IMR-90 (cell line): ENCODE results near the gene HOXA2. TPM values are rescaled to one million over a fixed set of nuclear protein-coding genes. Genes with fewer than 3 reads are reported as not detected.
A peak's percentile ranks its signal among the peaks of the same experiment; 100 is the strongest.

ENCODE experiments used
- ATAC-seq: fragments of 200-7000 bp; cut with Tn5 transposase; 2 replicates; pipeline ENCODE4 v1.9.1; 2020; ENCODE audit warnings: low read depth, mild to moderate bottlenecking, moderate library complexity
- BruUV-seq: library from RNA; stranded (reverse); fragments of 400-500 nt; replicated peaks from 2 replicates; lab custom pipeline; 2021; lab: Mats Ljungman, UMichigan
- CTCF ChIA-PET: fragments of 300-600 bp; formaldehyde crosslinking; extraction: SDS; loops from one replicate; lab custom pipeline; 2021; ENCODE audit warnings: antibody characterized with exemption; lab: Yijun Ruan, JAX
- POLR2A ChIA-PET: fragments of 300-600 bp; sonication (Branson Sonifier 250); formaldehyde crosslinking; loops from one replicate; lab custom pipeline; 2022; ENCODE audit warnings: antibody characterized with exemption; ENCODE audit not compliant: unreplicated experiment; lab: Charles Lee
- DNase-seq: peaks from one replicate; pipeline ENCODE4 v3.0.0; 2013
- H2AFZ ChIP-seq: replicated peaks from 2 replicates; pipeline ENCODE3; 2013; ENCODE audit warnings: low read length, mild to moderate bottlenecking; ENCODE audit not compliant: poor library complexity
- H2AK5ac ChIP-seq: 2 replicates; pipeline ENCODE4 v1.6.1; 2013; ENCODE audit warnings: low read depth, low read length, inconsistent platforms
- H2AK9ac ChIP-seq: replicated peaks from 2 replicates; pipeline ENCODE3; 2013; ENCODE audit warnings: mild to moderate bottlenecking, low read depth, low read length, moderate library complexity; ENCODE audit not compliant: poor library complexity
- H2BK120ac ChIP-seq: 2 replicates; pipeline ENCODE4 v1.6.1; 2013; ENCODE audit warnings: low read depth, low read length, inconsistent platforms
- H2BK15ac ChIP-seq: 3 replicates; pipeline ENCODE4 v1.6.1; 2013; ENCODE audit warnings: low read depth, low read length, inconsistent platforms
- H2BK20ac ChIP-seq: 2 replicates; pipeline ENCODE4 v1.6.1; 2013; ENCODE audit warnings: low read depth, mild to moderate bottlenecking, inconsistent platforms, low read length, moderate library complexity
- H2BK5ac ChIP-seq: 2 replicates; pipeline ENCODE4 v1.6.1; 2013; ENCODE audit warnings: mild to moderate bottlenecking, low read depth, low read length, inconsistent platforms; ENCODE audit not compliant: poor library complexity, severe bottlenecking
- H3K14ac ChIP-seq: replicated peaks from 2 replicates; pipeline ENCODE4 v1.6.1; 2013; ENCODE audit warnings: low read depth, low read length, inconsistent platforms
- H3K18ac ChIP-seq: 2 replicates; pipeline ENCODE4 v1.6.1; 2013; ENCODE audit warnings: low read depth, low read length, control low read depth
- H3K23ac ChIP-seq: 2 replicates; pipeline ENCODE4 v1.6.1; 2013; ENCODE audit warnings: low read depth, low read length, inconsistent platforms
- H3K27ac ChIP-seq: 2 replicates; pipeline ENCODE4 v1.5.1; 2013; ENCODE audit warnings: mild to moderate bottlenecking, control low read depth, low read length; ENCODE audit not compliant: insufficient read depth
- H3K27me3 ChIP-seq: 2 replicates; pipeline ENCODE4 v1.6.1; 2013; ENCODE audit warnings: low read length; ENCODE audit not compliant: control insufficient read depth, insufficient read depth
- H3K36me3 ChIP-seq: 2 replicates; pipeline ENCODE4 v1.6.1; 2013; ENCODE audit warnings: low read length, mixed read lengths; ENCODE audit not compliant: control insufficient read depth, insufficient read depth
- H3K4ac ChIP-seq: 2 replicates; pipeline ENCODE4 v1.6.1; 2013; ENCODE audit warnings: low read depth, low read length, inconsistent platforms
- H3K4me1 ChIP-seq: 2 replicates; pipeline ENCODE4 v1.6.1; 2013; ENCODE audit warnings: low read length, mixed read lengths; ENCODE audit not compliant: control insufficient read depth, insufficient read depth
- H3K4me2 ChIP-seq: 2 replicates; pipeline ENCODE4 v1.6.1; 2013; ENCODE audit warnings: low read depth, mild to moderate bottlenecking, control low read depth, low read length, moderate library complexity
- H3K4me3 ChIP-seq: 2 replicates; pipeline ENCODE4 v1.5.1; 2013; ENCODE audit warnings: low read depth, mild to moderate bottlenecking, control low read depth, low read length, moderate library complexity; ENCODE audit not compliant: insufficient read depth
- H3K56ac ChIP-seq: 2 replicates; pipeline ENCODE4 v1.6.1; 2013; ENCODE audit warnings: low read length, inconsistent platforms; ENCODE audit not compliant: insufficient read depth; ENCODE audit errors: extremely low read depth
- H3K79me1 ChIP-seq, 2 experiments: 2 replicates each; pipeline ENCODE4 v1.6.1; 2013; ENCODE audit warnings: low read length in 2 of 2, inconsistent platforms in 1 of 2, low read depth in 1 of 2
- H3K9ac ChIP-seq: 2 replicates; pipeline ENCODE4 v1.6.1; 2013; ENCODE audit warnings: low read depth, low read length, control low read depth
- H3K9me1 ChIP-seq: 2 replicates; pipeline ENCODE4 v1.6.1; 2013; ENCODE audit warnings: low read length, inconsistent platforms; ENCODE audit not compliant: insufficient read depth
- H3K9me3 ChIP-seq: 2 replicates; pipeline ENCODE4 v1.6.1; 2013; ENCODE audit warnings: low read length; ENCODE audit not compliant: control insufficient read depth, insufficient read depth
- H4K20me1 ChIP-seq: 2 replicates; pipeline ENCODE4 v1.6.1; 2013; ENCODE audit warnings: low read length, inconsistent platforms; ENCODE audit not compliant: insufficient read depth
- H4K5ac ChIP-seq: 2 replicates; pipeline ENCODE4 v1.6.1; 2013; ENCODE audit warnings: mild to moderate bottlenecking, low read depth, low read length, control low read depth
- H4K8ac ChIP-seq, 2 experiments: 2 replicates each; pipeline ENCODE4 v1.6.1; 2013; ENCODE audit warnings: low read depth in 2 of 2, low read length in 2 of 2, control low read depth in 1 of 2, inconsistent platforms in 1 of 2
- H4K91ac ChIP-seq: 2 replicates; pipeline ENCODE4 v1.6.1; 2013; ENCODE audit warnings: low read depth, low read length, inconsistent platforms; ENCODE audit not compliant: insufficient read depth
- CEBPB ChIP-seq: IDR thresholded peaks from 2 replicates; pipeline ENCODE4 v1.6.1; 2012; ENCODE audit warnings: low read depth, low read length, improper control_type of control experiment
- CHD1 ChIP-seq: IDR thresholded peaks from 2 replicates; pipeline ENCODE4 v1.6.1; 2012; ENCODE audit warnings: low read depth, low read length, improper control_type of control experiment
- FOS ChIP-seq: fragments of 150-350 bp; IDR thresholded peaks from 2 replicates; pipeline ENCODE4 v1.6.1; 2016; ENCODE audit warnings: low read depth, low read length
- MXI1 ChIP-seq: IDR thresholded peaks from 2 replicates; pipeline ENCODE4 v1.6.1; 2012; ENCODE audit warnings: low read depth, mild to moderate bottlenecking, low read length, moderate library complexity, borderline replicate concordance
- POLR2A ChIP-seq: IDR thresholded peaks from 2 replicates; pipeline ENCODE4 v1.6.1; 2012; ENCODE audit warnings: mild to moderate bottlenecking, low read depth, low read length
- RCOR1 ChIP-seq: IDR thresholded peaks from 2 replicates; pipeline ENCODE4 v1.6.1; 2012; ENCODE audit warnings: mild to moderate bottlenecking, low read length, improper control_type of control experiment; ENCODE audit not compliant: insufficient replicate concordance
- WGBS, 2 experiments: methylation state at CpG; one replicate each; pipeline versions ENCODE4 v1.1.5 to v1.1.7; 2013; ENCODE audit warnings: missing lambda C conversion rate in 2 of 2; ENCODE audit not compliant: insufficient read length in 1 of 2; ENCODE audit errors: extremely low coverage in 2 of 2; 5-methylcytosine and 5-hydroxymethylcytosine counted together
- dilution Hi-C: fragments of 300-500 bp; cut with HindIII; formaldehyde crosslinking; loops from one replicate; pipeline ENCODE4 v1.14.3; 2018; ENCODE audit warnings: low sequenced_read_pairs; ENCODE audit not compliant: unreplicated experiment
- in situ Hi-C: fragments of 300-500 bp; cut with MboI; formaldehyde crosslinking; loops from 3 replicates; pipeline ENCODE4 v1.14.3; 2019; ENCODE audit warnings: low sequenced_read_pairs, inconsistent platforms, mixed read lengths
- intact Hi-C: fragments of 100-400 bp; cut with micrococcal nuclease; formaldehyde crosslinking; loops from 2 replicates; pipeline ENCODE4 v1.10.0; 2022
- polyA plus RNA-seq, 3 experiments: library from polyadenylated mRNA; depleted of rRNA; stranded (reverse); fragments of >200 nt; gene quantifications; 2 replicates each; pipeline ENCODE4 v1.2.3, GENCODE V29; 2012; ENCODE audit warnings: low replicate concordance in 1 of 3
- total RNA-seq: library from RNA; depleted of rRNA; stranded (reverse); fragments of >200 nt; gene quantifications from 2 replicates; pipeline ENCODE4 v1.2.3, GENCODE V29; 2012
- TF ChIP-seq, protein P1 (sequence below): fragments of 150-350 bp; IDR thresholded peaks from 2 replicates; pipeline ENCODE4 v1.6.1; 2017; ENCODE audit warnings: mild to moderate bottlenecking, antibody characterized with exemption, low read length, low read depth
- TF ChIP-seq, protein P2 (sequence below): fragments of 150-350 bp; IDR thresholded peaks from 2 replicates; pipeline ENCODE4 v1.6.1; 2016; ENCODE audit warnings: low read depth, mild to moderate bottlenecking, low read length, moderate library complexity, borderline replicate concordance

HOXA2 gene
- total and polyA plus RNA-seq, 2 of the 4 experiments (the other 2 are of a cell fraction), result 1.6 to 3.9 TPM

DNA sequence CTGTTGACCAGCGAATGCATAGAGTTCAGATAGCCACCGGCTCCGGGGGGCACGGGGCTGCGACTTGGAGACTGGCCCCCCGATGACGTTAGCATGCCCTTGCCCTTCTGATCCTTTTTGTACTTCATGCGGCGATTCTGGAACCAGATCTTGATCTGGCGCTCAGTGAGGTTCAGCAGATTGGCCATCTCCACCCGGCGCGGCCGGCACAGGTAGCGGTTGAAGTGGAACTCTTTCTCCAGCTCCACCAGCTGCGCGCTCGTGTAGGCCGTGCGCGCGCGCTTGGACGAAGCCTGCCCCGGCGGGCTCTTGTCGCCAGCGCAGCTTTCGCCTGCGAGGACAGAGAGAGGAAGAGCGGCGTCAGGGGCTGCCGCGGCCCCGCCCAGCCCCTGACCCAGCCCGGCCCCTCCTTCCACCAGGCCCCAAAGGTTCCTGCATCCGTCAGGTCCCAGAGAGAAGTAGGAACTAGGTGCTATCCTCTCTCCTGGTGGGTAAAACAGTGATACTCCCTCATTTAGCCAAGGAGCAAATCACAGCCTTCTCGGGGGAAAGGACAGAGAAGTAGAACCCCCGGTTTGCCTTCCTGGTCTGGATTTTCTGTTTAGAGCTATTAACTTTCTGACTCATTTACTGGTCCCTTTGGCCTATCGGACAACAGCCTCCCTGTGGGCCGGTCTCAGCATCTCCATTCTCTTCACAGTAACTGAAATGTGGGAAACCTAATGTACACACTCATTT is 6.1 kb upstream of the HOXA2 start:
- H4K20me1 ChIP-seq, result peaks cover 9% of the 10 kb centered on the region; the same call in 1 of the 2 replicates
- peak overlapping the region; percentile 45 for H3K4me3 ChIP-seq
- TF ChIP-seq CHD1 (no peak), POLR2A (peak; percentile 64), CEBPB (no peak), FOS (0 out of 2 replicates have a peak, but pooled peaks have one; percentile 22), MXI1 (no peak), RCOR1 (no peak)
- TF ChIP-seq, protein P1, sequence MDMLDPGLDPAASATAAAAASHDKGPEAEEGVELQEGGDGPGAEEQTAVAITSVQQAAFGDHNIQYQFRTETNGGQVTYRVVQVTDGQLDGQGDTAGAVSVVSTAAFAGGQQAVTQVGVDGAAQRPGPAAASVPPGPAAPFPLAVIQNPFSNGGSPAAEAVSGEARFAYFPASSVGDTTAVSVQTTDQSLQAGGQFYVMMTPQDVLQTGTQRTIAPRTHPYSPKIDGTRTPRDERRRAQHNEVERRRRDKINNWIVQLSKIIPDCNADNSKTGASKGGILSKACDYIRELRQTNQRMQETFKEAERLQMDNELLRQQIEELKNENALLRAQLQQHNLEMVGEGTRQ, result no peak
- TF ChIP-seq, protein P2, sequence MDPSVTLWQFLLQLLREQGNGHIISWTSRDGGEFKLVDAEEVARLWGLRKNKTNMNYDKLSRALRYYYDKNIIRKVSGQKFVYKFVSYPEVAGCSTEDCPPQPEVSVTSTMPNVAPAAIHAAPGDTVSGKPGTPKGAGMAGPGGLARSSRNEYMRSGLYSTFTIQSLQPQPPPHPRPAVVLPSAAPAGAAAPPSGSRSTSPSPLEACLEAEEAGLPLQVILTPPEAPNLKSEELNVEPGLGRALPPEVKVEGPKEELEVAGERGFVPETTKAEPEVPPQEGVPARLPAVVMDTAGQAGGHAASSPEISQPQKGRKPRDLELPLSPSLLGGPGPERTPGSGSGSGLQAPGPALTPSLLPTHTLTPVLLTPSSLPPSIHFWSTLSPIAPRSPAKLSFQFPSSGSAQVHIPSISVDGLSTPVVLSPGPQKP, result no peak
- dilution Hi-C loops (no loop called here), in situ Hi-C loops (loop anchor here (10.0 kb wide), 1 partner anchor 914 kb away; no protein-coding TSS in a partner anchor), intact Hi-C loops (no loop called here)
- peak overlapping the region; percentile 92 for H2BK20ac ChIP-seq
- CTCF ChIA-PET, result interaction anchor here (1.0 to 1.1 kb wide), 2 partner anchors 36 to 418 kb away, joined by 3 to 4 read pairs; no protein-coding TSS in a partner anchor
- H3K9me1 ChIP-seq, result peaks cover 13% of the 10 kb centered on the region; the same call in 1 of the 2 replicates
- peak overlapping the region; percentile 81 for H2AK5ac ChIP-seq
- DNase-seq, result peak; percentile 88
- H2AK9ac ChIP-seq, result peak overlapping the region; percentile 81
- H3K4ac ChIP-seq, result peak overlapping the region; percentile 92
- H3K56ac ChIP-seq, result peak overlapping the region; percentile 97
- H3K23ac ChIP-seq, result peak overlapping the region; percentile 98
- peaks cover 9% of the 10 kb centered on the region; the same call in 1 of the 2 replicates for H3K36me3 ChIP-seq
- H3K4me1 ChIP-seq, result peaks cover 43% of the 10 kb centered on the region
- H3K9me3 ChIP-seq, result no peaks in the 10 kb centered on the region
- POLR2A ChIA-PET, result interaction anchor here (0.6 to 1.3 kb wide), 4 partner anchors 9 to 1032 kb away, joined by 3 to 14 read pairs (median 4); partner anchors contain the start of gene HOXA5
- peak overlapping the region; percentile 84 for H4K91ac ChIP-seq
- no peak overlapping the region; the same call in 2 of the 3 replicates for H2BK15ac ChIP-seq
- H3K27ac ChIP-seq, result peak overlapping the region; percentile 98
- peak overlapping the region; percentile 90 for H3K18ac ChIP-seq
- H2BK120ac ChIP-seq, result peak overlapping the region; percentile 90
- H3K79me1 ChIP-seq, result peaks cover 0 to 42% of the 10 kb centered on the region in 2 experiments; a peak in 2 of 4 replicates
- peak overlapping the region; percentile 95 for H2BK5ac ChIP-seq
- peak overlapping the region; percentile 91 for H4K5ac ChIP-seq
- 2% methylated on average over 12 of the region's 41 CpGs; no CpG with 5 or more reads in 1 of the 2 experiments for WGBS, 2 experiments
- H4K8ac ChIP-seq, result peak overlapping the region; percentile 53 to 82
- BruUV-seq, result no TSS peak
- peak overlapping the region; percentile 92 for H3K9ac ChIP-seq
- peak overlapping the region; percentile 85 for H3K4me2 ChIP-seq
- peak overlapping the region; percentile 90 for H3K14ac ChIP-seq
- peak overlapping the region; percentile 87 for H2AFZ ChIP-seq
- peak; percentile 47 for ATAC-seq
- no peaks in the 10 kb centered on the region for H3K27me3 ChIP-seq
